Endodermal cell (in vitro differentiated cells): Measurements from ENCODE around the gene MAP4K2. TPM values are rescaled to one million over a fixed set of nuclear protein-coding genes. Genes with fewer than 3 reads are reported as not detected.

Experiments used
- DNase-seq: peaks from one replicate; pipeline ENCODE4 v3.0.0-alpha.2; 2017
- H3K27ac ChIP-seq: 2 replicates; pipeline ENCODE4 v1.5.1; 2013; ENCODE audit warnings: mild to moderate bottlenecking, low read depth, low read length, moderate library complexity
- H3K27me3 ChIP-seq: 2 replicates; pipeline ENCODE4 v1.6.1; 2013; ENCODE audit warnings: mild to moderate bottlenecking, low read length, moderate library complexity; ENCODE audit not compliant: insufficient read depth, control insufficient read depth, poor library complexity, severe bottlenecking
- H3K36me3 ChIP-seq: 2 replicates; pipeline ENCODE4 v1.7.0; 2013; ENCODE audit warnings: mild to moderate bottlenecking, low read length, moderate library complexity; ENCODE audit not compliant: control insufficient read depth, insufficient read depth
- H3K4me1 ChIP-seq: one replicate; pipeline ENCODE4 v1.7.0; 2013; ENCODE audit warnings: low read length; ENCODE audit not compliant: control insufficient read depth, insufficient read depth
- H3K4me3 ChIP-seq: 2 replicates; pipeline ENCODE4 v1.5.1; 2013; ENCODE audit warnings: mild to moderate bottlenecking, low read length, moderate library complexity
- H3K9ac ChIP-seq: 2 replicates; pipeline ENCODE4 v1.6.1; 2013; ENCODE audit warnings: mild to moderate bottlenecking, low read length, moderate library complexity; ENCODE audit not compliant: poor library complexity, severe bottlenecking; ENCODE audit errors: extremely low read depth
- H3K9me3 ChIP-seq: 2 replicates; pipeline ENCODE4 v1.6.1; 2013; ENCODE audit warnings: mild to moderate bottlenecking, low read length, moderate library complexity; ENCODE audit not compliant: control insufficient read depth
- H3K27ac Mint-ChIP-seq: 2 replicates; pipeline ENCODE4 v1.8.0; 2020; ENCODE audit warnings: mixed read lengths
- H3K27me3 Mint-ChIP-seq: 2 replicates; pipeline ENCODE4 v1.8.0; 2021; ENCODE audit warnings: mild to moderate bottlenecking, mixed read lengths; ENCODE audit not compliant: insufficient read depth
- H3K36me3 Mint-ChIP-seq: 2 replicates; pipeline ENCODE4 v1.8.0; 2020; ENCODE audit warnings: low read depth, mixed read lengths
- H3K4me1 Mint-ChIP-seq: 2 replicates; pipeline ENCODE4 v1.8.0; 2020; ENCODE audit warnings: mixed read lengths
- H3K4me3 Mint-ChIP-seq: 2 replicates; pipeline ENCODE4 v1.8.0; 2020; ENCODE audit warnings: mild to moderate bottlenecking, moderate library complexity, mixed read lengths
- H3K9me3 Mint-ChIP-seq: 2 replicates; pipeline ENCODE4 v1.8.0; 2020; ENCODE audit warnings: mild to moderate bottlenecking, mixed read lengths
- WGBS, 2 experiments: methylation state at CpG; one replicate each; pipeline versions ENCODE4 v1.1.5 to v1.1.7; 2013; ENCODE audit warnings: missing lambda C conversion rate in 2 of 2, mixed read lengths in 1 of 2; ENCODE audit not compliant: insufficient coverage in 1 of 2, insufficient read length in 1 of 2; 5-methylcytosine and 5-hydroxymethylcytosine counted together
- total RNA-seq, 2 donors: library from RNA; stranded (reverse); fragmentation: NEBNext Ultra II Directional in 1 of 2; extraction: Animal tissue kit (Norgen Biotek cat#: 25700) in 1 of 2; gene quantifications; 2 replicates in 1 of 2; 3 replicates in 1 of 2; pipeline ENCODE4 v1.2.1, GENCODE V29; 2021
- TF ChIP-seq, protein P1 (sequence below): fragments of 200-600 bp; sonication (generic); conservative IDR thresholded peaks from 2 replicates; pipeline ENCODE4 v1.5.0; 2021; ENCODE audit warnings: antibody characterized with exemption, mild to moderate bottlenecking

The MAP4K2 gene
- total RNA-seq, 2 donors from 2014 or later, result 24.7 to 32.4 TPM

DNA sequence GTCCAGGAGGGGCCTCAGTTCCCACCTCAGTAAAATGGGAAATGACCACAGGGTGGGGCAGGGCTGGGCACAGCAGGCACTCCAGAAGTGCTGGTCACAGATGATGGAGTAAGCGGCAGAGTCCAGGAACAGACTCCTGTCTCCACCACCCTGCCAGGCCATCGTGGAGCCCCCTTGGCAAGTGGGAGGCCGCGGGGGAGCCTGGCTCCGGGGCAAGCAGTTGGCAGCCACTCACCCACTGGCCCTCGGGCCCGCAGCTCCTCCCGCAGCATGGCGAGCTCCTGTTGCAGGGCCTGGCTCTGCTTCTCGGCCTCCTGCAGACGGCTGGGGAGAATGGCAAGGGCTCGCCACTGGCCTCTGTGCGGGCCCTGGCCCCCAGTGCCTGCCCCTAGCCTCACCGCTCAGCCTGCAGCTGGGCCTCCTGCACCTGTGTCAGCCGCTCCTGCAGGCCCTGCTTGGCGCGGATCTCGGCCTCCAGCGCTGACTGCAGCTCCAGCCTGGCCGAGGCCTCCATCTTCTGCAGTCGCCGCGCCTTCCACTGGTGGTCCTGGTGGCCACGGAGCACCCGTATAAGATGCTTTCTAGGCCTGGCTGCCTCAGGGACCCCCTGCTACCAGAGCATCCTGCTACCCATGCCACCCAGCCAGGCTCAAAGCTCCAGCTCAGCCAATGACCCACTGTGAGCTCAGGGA, 31.2 kb upstream of the MAP4K2 start:
- Histone ChIP-seq H3K36me3 (no peaks in the 10 kb centered on the region), H3K4me3 (no peak overlapping the region), H3K9me3 (no peaks in the 10 kb centered on the region), H3K27ac (no peak overlapping the region), H3K27me3 (no peaks in the 10 kb centered on the region), H3K9ac (no peak overlapping the region), H3K4me1 (no peaks in the 10 kb centered on the region)
- Mint-ChIP-seq H3K4me3 (no peak overlapping the region), H3K9me3 (no peaks in the 10 kb centered on the region), H3K36me3 (no peaks in the 10 kb centered on the region), H3K27ac (no peak overlapping the region), H3K4me1 (no peaks in the 10 kb centered on the region), H3K27me3 (no peaks in the 10 kb centered on the region)
- no peak for DNase-seq
- WGBS, 2 experiments, result 91 to 92% methylated on average over 17 to 25 of the region's 25 CpGs
- TF ChIP-seq, protein P1, sequence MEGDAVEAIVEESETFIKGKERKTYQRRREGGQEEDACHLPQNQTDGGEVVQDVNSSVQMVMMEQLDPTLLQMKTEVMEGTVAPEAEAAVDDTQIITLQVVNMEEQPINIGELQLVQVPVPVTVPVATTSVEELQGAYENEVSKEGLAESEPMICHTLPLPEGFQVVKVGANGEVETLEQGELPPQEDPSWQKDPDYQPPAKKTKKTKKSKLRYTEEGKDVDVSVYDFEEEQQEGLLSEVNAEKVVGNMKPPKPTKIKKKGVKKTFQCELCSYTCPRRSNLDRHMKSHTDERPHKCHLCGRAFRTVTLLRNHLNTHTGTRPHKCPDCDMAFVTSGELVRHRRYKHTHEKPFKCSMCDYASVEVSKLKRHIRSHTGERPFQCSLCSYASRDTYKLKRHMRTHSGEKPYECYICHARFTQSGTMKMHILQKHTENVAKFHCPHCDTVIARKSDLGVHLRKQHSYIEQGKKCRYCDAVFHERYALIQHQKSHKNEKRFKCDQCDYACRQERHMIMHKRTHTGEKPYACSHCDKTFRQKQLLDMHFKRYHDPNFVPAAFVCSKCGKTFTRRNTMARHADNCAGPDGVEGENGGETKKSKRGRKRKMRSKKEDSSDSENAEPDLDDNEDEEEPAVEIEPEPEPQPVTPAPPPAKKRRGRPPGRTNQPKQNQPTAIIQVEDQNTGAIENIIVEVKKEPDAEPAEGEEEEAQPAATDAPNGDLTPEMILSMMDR, result no peak

DNA sequence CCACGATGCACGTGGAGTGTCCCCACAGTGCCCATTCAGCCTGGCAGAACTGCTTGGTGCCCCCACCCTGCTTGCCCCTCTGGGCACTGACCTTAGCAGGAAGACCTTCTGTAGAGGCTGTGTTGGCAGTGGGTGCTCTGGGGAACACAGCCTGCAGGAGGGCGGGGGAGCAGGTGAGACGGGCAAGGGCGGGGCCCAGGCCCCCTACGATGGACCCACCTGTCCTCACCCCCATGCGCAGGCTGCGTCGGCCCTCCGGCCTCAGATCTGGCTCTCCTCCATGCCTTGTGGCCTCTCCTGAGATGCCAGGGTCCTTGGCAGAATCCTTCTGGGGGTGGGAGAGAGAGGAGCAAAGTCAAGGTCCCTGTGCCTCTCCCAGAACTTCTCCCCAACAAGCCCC, 30.5 kb upstream of the MAP4K2 start:
- H3K27ac ChIP-seq, result no peak overlapping the region
- no peaks in the 10 kb centered on the region for H3K27me3 ChIP-seq
- H3K36me3 ChIP-seq, result no peaks in the 10 kb centered on the region
- Mint-ChIP-seq H3K9me3 (no peaks in the 10 kb centered on the region), H3K36me3 (peaks cover 3% of the 10 kb centered on the region), H3K4me1 (no peaks in the 10 kb centered on the region), H3K27me3 (no peaks in the 10 kb centered on the region), H3K27ac (no peak overlapping the region), H3K4me3 (no peak overlapping the region)
- no peak for DNase-seq
- no peak overlapping the region for H3K9ac ChIP-seq
- WGBS, 2 experiments, result 95 to 97% methylated on average over 6 to 10 of the region's 10 CpGs
- no peaks in the 10 kb centered on the region for H3K4me1 ChIP-seq
- H3K9me3 ChIP-seq, result no peaks in the 10 kb centered on the region
- H3K4me3 ChIP-seq, result no peak overlapping the region
- TF ChIP-seq, protein P1, result no peak

DNA sequence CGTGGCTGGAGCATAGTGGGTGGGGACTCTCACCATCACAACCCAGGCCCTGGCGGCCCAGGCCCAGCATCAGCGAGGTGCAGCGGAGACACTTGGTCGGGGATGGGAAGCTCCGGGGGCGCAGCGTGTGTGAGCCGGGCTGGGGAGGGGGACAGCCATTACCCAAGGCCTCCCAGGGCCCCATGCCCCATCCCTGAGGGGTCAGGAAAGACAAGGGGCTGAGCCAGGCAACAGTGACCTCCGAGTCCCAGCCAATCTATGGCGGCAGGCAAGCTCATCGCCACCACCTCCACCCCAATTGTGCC, 30.1 kb upstream of the MAP4K2 start:
- peaks cover 5% of the 10 kb centered on the region for H3K36me3 Mint-ChIP-seq
- TF ChIP-seq, protein P1, result no peak
- H3K4me1 Mint-ChIP-seq, result no peaks in the 10 kb centered on the region
- H3K9me3 Mint-ChIP-seq, result no peaks in the 10 kb centered on the region
- H3K27me3 Mint-ChIP-seq, result no peaks in the 10 kb centered on the region
- Histone ChIP-seq H3K9ac (no peak overlapping the region), H3K27me3 (no peaks in the 10 kb centered on the region), H3K9me3 (no peaks in the 10 kb centered on the region), H3K4me3 (no peak overlapping the region), H3K36me3 (no peaks in the 10 kb centered on the region), H3K27ac (no peak overlapping the region), H3K4me1 (no peaks in the 10 kb centered on the region)
- DNase-seq, result no peak
- no peak overlapping the region for H3K4me3 Mint-ChIP-seq
- WGBS, 2 experiments, result 94 to 100% methylated on average over 4 to 12 of the region's 12 CpGs
- H3K27ac Mint-ChIP-seq, result no peak overlapping the region
